ENCODE results near the gene TAS2R16. TPM values are rescaled to one million over a fixed set of nuclear protein-coding genes. Genes with fewer than 3 reads are reported as not detected.

Gene TAS2R16
- total RNA-seq, 2 experiments from 2014 or later = not detected

GRCh38 chr7:122951006-122951405 lies 44.5 kb downstream of the TAS2R16 start:
- ChIA-PET CTCF (no interaction called here), POLR2A (no interaction called here)
- Mint-ChIP-seq H3K4me3 (no peak overlapping the region), H3K36me3 (ENCODE audit: low read depth) (no peaks in the 10 kb centered on the region), H3K27ac (no peak overlapping the region), H3K9me3 (peaks cover 4% of the 10 kb centered on the region), H3K27me3 (no peaks in the 10 kb centered on the region), H3K4me1 (no peaks in the 10 kb centered on the region)
- no peak for DNase-seq

GRCh38 chr7:122949186-122949585 lies 46.3 kb downstream of the TAS2R16 start:
- H3K36me3 Mint-ChIP-seq (ENCODE audit: low read depth) = no peaks in the 10 kb centered on the region
- H3K27ac Mint-ChIP-seq = no peak overlapping the region
- no peaks in the 10 kb centered on the region for H3K27me3 Mint-ChIP-seq
- H3K4me3 Mint-ChIP-seq = no peak overlapping the region
- CTCF ChIA-PET = no interaction called here
- H3K4me1 Mint-ChIP-seq = no peaks in the 10 kb centered on the region
- DNase-seq = no peak
- H3K9me3 Mint-ChIP-seq = no peaks in the 10 kb centered on the region
- POLR2A ChIA-PET = no interaction called here

Other genes starting within 250 kb of the TAS2R16 start
- not detected for gene CADPS2, start 109.2 kb downstream of the TAS2R16 start, total RNA-seq
- gene SLC13A1, start 204.3 kb upstream of the TAS2R16 start, total RNA-seq = not detected

All from activated CD4-positive, alpha-beta memory T cell treated with anti-CD3 and anti-CD28 coated beads, Interleukin-2, amount 10 ng/mL, durations not matched to agents 7 days and 5 days (primary cell).